IPS DF 4.7 (cell line): Measurements from ENCODE around the gene HSPG2.
"Not testable (repeated sequence)": the region's sequence is repeated elsewhere in the genome, so short reads cannot be mapped to it uniquely, and the experiment has no call there.

Experiments used
- DNase-seq: peaks from one replicate; pipeline ENCODE4 v3.0.0-alpha.2; 2013; ENCODE audit warnings: low spot score; ENCODE audit errors: extremely low read depth

HSPG2 gene

GRCh38 chr1:21955501-21956281 lies 18.6 kb upstream of the HSPG2 start:
- DNase-seq = no peak

GRCh38 chr1:21955058-21955457 lies 17.9 kb upstream of the HSPG2 start:
- no peak for DNase-seq

- no peak for DNase-seq
Observed at GRCh38 chr1:21952786-21953520, 15.8 kb upstream of the HSPG2 start.

- no peak for DNase-seq
Observed at GRCh38 chr1:21951226-21951870, 14.2 kb upstream of the HSPG2 start.

- no peak for DNase-seq
Observed at GRCh38 chr1:21950734-21951133, 13.6 kb upstream of the HSPG2 start.

- no peak for DNase-seq
Observed at GRCh38 chr1:21946836-21947587, 9.9 kb upstream of the HSPG2 start.

- DNase-seq = no peak
Observed at GRCh38 chr1:21944733-21945073, 7.6 kb upstream of the HSPG2 start.

GRCh38 chr1:21942959-21943640 lies 6.0 kb upstream of the HSPG2 start:
- DNase-seq = not testable (repeated sequence)

- no peak for DNase-seq
Observed at GRCh38 chr1:21942464-21942863, 5.4 kb upstream of the HSPG2 start.

- no peak for DNase-seq
Observed at GRCh38 chr1:21941370-21941769, 4.3 kb upstream of the HSPG2 start.

- no peak for DNase-seq
Observed at GRCh38 chr1:21940492-21940891, 3.4 kb upstream of the HSPG2 start.

- no peak for DNase-seq
Observed at GRCh38 chr1:21939650-21940374, 2.7 kb upstream of the HSPG2 start.

- no peak for DNase-seq
Observed at GRCh38 chr1:21938732-21939538, 1.8 kb upstream of the HSPG2 start.

GRCh38 chr1:21937372-21938121 lies 437 bp upstream of the HSPG2 start:
- DNase-seq = no peak

GRCh38 chr1:21936366-21937031 lies 611 bp downstream of the HSPG2 start:
- DNase-seq = no peak

GRCh38 chr1:21935891-21936365 lies 1.2 kb downstream of the HSPG2 start:
- no peak for DNase-seq

- DNase-seq = no peak
Observed at GRCh38 chr1:21935393-21935804, 1.7 kb downstream of the HSPG2 start.
